ENCODE data around the gene MEGF8.
"Not testable (repeated sequence)": the region's sequence is repeated elsewhere in the genome, so short reads cannot be mapped to it uniquely, and the experiment has no call there.

Gene MEGF8

GRCh38 chr19:42333975-42334696, 8.7 kb downstream of the MEGF8 start:
- no peak for DNase-seq

- DNase-seq: no peak
These were observed 9.4 kb downstream of the MEGF8 start for GRCh38 chr19:42334697-42335373.

GRCh38 chr19:42335374-42335936, 10.0 kb downstream of the MEGF8 start:
- no peak for DNase-seq

DNA sequence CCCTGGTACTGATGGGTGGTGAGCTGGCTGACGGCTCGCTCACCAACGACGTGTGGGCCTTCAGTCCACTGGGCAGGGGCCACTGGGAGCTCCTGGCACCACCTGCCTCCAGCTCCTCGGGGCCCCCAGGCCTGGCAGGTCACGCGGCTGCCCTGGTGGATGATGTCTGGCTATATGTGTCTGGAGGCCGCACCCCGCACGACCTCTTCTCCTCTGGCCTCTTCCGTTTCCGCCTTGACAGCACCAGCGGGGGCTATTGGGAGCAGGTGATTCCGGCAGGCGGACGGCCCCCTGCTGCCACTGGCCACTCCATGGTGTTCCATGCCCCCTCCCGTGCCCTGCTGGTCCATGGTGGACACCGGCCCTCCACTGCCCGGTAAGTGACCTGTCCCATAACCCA, 10.5 kb downstream of the MEGF8 start:
- DNase-seq: no peak

GRCh38 chr19:42339126-42339860, 13.9 kb downstream of the MEGF8 start:
- DNase-seq: not testable (repeated sequence)

GRCh38 chr19:42339922-42340321, 14.5 kb downstream of the MEGF8 start:
- not testable (repeated sequence) for DNase-seq

- DNase-seq: no peak
These were observed 18.1 kb downstream of the MEGF8 start for GRCh38 chr19:42343344-42344110.

DNA sequence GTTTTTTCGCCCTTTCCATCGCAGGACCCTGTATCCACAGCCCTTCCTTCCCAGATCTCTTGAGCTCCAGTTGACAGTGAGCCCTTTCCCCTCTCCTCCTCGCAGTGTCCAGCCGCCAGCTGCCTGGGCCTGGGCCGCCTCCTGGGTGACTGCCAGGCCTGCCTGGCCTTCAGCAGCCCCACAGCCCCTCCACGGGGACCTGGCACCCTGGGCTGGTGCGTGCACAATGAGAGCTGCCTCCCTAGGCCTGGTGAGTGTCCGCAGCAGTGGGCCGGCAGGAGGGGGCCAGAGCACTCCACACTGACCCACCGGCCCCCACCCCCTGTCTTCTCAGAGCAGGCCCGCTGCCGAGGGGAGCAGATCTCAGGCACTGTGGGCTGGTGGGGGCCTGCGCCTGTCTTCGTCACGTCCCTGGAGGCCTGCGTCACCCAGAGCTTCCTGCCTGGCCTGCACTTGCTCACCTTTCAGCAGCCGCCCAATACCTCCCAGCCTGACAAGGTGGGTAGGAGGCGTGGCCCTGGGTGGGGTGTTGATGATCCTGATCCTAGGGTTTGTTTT, 19.0 kb downstream of the MEGF8 start:
- no peak for DNase-seq

DNA sequence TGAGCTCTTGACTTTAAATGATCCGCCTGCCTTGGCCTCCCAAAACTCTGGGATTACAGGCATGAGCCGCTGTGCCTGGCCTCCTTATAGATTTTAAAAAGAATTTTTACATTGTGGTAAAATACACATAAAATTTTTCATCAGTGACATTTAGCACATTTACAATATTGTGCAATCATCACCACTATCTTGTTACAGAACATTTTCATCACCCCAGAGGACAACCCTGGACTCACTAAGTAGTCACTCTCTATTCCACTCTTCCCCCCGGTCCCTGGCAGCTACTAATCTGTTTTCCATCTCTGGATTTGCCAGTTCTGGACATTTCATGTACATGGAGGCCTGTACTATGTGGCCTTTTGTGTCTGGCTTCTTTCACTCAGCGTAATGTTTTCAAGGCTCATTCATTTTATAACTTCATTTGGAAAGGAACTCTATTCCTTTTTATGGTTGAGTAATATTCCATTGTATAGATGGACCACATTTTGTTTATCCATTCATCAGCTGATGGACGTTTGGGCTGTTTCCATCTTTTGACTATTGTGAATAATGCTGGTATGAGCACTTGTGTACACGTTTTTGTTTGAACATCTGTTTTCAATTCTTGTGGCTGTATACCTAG, 19.9 kb downstream of the MEGF8 start:
- no peak for DNase-seq

GRCh38 chr19:42348211-42348610, 22.8 kb downstream of the MEGF8 start:
- DNase-seq: no peak

DNA sequence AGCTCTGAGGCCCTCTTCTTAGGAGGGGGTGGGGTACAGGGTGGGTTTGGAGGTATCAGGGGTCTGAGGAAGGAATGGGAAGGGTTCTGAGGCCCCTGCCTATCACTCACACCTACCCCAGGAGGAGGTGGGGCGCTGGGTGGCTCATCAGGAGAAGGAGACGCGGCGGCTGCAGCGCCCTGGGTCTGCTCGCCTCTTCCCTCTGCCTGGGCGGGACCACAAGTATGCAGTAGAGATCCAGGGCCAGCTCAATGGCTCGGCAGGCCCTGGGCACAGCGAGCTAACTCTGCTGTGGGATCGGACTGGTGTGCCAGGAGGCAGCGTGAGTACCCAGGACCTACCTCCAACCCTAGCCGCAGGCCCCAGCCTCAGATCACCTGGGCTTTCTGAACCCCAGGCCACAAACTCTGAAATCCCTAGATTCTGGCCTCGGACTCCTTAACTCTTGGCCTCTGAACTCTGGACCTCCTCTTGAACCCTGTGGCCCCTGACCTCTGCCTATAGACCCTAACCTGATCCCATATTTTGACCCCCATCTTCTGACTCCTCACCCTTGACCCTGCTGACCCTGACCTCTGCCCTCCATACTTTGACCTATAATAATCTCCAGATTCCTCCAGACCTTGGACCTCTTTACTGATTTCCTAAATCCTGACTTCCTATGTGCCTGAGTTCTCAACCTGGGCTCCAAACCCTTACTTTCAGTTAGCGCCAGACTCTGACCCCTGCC, 24.1 kb downstream of the MEGF8 start:
- no peak for DNase-seq

DNA sequence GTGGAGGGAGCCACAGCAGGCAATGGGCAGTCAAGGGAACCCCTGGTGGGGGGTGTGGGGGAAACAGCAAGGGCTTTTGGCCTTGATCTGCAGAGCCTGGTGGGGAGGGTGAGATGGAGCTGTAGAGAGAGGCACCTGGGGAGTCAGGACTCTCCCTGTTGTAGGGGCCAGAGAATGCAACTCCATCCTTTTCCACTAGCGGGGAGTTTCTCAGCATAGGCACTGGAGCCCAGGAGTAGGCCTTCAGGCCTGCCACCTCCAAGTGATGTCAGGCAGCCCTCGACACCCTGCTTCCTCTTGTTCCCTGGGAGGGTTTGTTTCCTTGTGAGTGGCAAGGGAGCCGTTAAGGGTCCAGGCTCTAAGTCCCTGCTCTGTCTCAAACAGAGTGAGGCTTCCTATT, 25.0 kb downstream of the MEGF8 start:
- DNase-seq: no peak

DNA sequence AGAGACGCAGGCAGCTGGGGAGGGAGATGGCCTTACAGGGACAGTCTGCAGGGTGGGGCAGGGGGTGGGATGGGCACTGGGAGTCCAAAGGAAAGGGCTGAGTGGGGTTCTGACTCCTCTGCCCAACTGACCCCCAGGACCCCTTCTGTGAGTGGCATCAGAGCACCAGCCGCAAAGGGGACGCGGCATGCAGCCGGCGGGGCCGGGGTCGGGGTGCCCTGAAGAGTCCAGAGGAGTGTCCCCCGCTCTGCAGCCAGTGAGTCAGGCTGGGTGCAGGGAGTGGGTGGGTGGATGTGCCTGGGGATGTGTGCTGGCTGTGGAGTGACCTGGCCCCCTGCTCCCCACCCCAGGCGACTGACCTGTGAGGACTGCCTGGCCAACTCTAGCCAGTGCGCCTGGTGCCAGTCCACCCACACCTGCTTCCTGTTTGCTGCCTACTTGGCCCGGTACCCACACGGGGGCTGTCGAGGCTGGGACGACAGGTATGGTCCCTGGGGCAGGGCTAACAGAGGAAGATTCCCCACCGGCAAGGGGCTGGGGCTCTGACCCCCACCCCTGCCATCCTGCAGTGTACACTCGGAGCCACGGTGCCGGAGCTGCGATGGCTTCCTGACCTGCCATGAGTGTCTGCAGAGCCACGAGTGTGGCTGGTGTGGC, 25.8 kb downstream of the MEGF8 start:
- DNase-seq: no peak

GRCh38 chr19:42352301-42353259, 27.1 kb downstream of the MEGF8 start:
- DNase-seq: no peak

GRCh38 chr19:42353341-42354015, 28.0 kb downstream of the MEGF8 start:
- no peak for DNase-seq

GRCh38 chr19:42355896-42356295, 30.5 kb downstream of the MEGF8 start:
- DNase-seq: no peak

DNA sequence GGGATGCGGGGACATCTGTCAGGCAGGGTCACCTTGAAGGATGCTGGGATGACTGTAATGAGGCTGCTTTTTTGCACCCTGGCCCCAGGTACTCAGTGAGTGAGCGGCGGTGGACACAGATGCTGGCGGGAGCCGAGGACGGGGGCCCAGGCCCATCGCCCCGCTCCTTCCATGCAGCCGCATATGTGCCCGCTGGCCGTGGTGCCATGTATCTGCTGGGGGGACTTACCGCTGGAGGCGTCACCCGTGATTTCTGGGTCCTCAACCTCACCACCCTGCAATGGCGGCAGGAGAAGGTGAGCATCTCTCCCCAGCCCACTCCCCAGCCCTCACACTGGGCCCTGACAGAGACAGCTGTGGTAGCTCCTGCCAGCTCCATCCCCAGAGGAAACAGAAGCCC, 31.3 kb downstream of the MEGF8 start:
- no peak for DNase-seq

- no peak for DNase-seq
These were observed 31.9 kb downstream of the MEGF8 start for GRCh38 chr19:42357290-42357689.
